Nephron progenitor cell (in vitro differentiated cells): Measurements from ENCODE around the gene SHC4.
A peak's percentile ranks its signal among the peaks of the same experiment; 100 is the strongest.

Source experiments
- DNase-seq: peaks from one replicate; pipeline ENCODE4 v3.0.0; 2021
- H3K27ac Mint-ChIP-seq: 2 replicates; pipeline ENCODE4 v1.8.0; 2021; ENCODE audit warnings: mild to moderate bottlenecking, moderate library complexity, mixed read lengths
- H3K27me3 Mint-ChIP-seq: 2 replicates; pipeline ENCODE4 v1.8.0; 2021; ENCODE audit warnings: mild to moderate bottlenecking, low read depth, mixed read lengths; ENCODE audit not compliant: poor library complexity
- H3K36me3 Mint-ChIP-seq: 2 replicates; pipeline ENCODE4 v1.8.0; 2021; ENCODE audit warnings: low read depth, mixed read lengths
- H3K4me1 Mint-ChIP-seq: 2 replicates; pipeline ENCODE4 v1.8.0; 2021; ENCODE audit warnings: mixed read lengths
- H3K4me3 Mint-ChIP-seq: 2 replicates; pipeline ENCODE4 v1.8.0; 2021; ENCODE audit warnings: mild to moderate bottlenecking, moderate library complexity, mixed read lengths
- H3K9me3 Mint-ChIP-seq: 2 replicates; pipeline ENCODE4 v1.8.0; 2021; ENCODE audit warnings: mild to moderate bottlenecking, moderate library complexity, mixed read lengths
- TF ChIP-seq, protein P1 (sequence below): fragments of 200-600 bp; sonication (generic); IDR thresholded peaks from 2 replicates; pipeline ENCODE4 v1.5.0; 2021; ENCODE audit warnings: antibody characterized with exemption

The SHC4 gene

GRCh38 chr15:48869966-48870365 is 93.8 kb downstream of the SHC4 start:
- Mint-ChIP-seq H3K36me3 (no peaks in the 10 kb centered on the region), H3K4me3 (no peak overlapping the region), H3K4me1 (peaks cover 19% of the 10 kb centered on the region), H3K9me3 (no peaks in the 10 kb centered on the region), H3K27me3 (peaks cover 27% of the 10 kb centered on the region), H3K27ac (no peak overlapping the region)
- no peak for DNase-seq
- TF ChIP-seq, protein P1, sequence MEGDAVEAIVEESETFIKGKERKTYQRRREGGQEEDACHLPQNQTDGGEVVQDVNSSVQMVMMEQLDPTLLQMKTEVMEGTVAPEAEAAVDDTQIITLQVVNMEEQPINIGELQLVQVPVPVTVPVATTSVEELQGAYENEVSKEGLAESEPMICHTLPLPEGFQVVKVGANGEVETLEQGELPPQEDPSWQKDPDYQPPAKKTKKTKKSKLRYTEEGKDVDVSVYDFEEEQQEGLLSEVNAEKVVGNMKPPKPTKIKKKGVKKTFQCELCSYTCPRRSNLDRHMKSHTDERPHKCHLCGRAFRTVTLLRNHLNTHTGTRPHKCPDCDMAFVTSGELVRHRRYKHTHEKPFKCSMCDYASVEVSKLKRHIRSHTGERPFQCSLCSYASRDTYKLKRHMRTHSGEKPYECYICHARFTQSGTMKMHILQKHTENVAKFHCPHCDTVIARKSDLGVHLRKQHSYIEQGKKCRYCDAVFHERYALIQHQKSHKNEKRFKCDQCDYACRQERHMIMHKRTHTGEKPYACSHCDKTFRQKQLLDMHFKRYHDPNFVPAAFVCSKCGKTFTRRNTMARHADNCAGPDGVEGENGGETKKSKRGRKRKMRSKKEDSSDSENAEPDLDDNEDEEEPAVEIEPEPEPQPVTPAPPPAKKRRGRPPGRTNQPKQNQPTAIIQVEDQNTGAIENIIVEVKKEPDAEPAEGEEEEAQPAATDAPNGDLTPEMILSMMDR: no peak

DNA sequence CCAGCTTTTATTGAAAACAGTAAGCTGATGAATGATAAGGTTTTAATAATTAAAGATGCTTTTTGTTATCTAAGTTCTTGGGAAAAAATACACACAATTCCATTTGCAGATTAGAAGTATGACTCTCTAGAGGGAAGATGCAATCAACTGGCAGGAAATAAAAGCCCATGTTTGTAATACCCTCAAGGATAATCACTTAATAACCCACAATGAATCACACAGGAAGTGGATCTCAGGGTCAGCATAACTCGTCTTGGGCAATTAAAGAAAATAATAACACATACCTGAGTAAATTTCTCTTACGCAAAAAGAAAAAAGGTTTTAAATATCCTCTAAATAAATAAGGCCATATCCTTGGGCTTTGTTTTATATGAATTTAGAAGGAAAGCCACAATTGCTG is 95.2 kb downstream of the SHC4 start:
- TF ChIP-seq, protein P1: no peak
- Mint-ChIP-seq H3K27me3 (peaks cover 16% of the 10 kb centered on the region), H3K4me1 (peaks cover 23% of the 10 kb centered on the region), H3K36me3 (no peaks in the 10 kb centered on the region), H3K4me3 (no peak overlapping the region), H3K27ac (no peak overlapping the region), H3K9me3 (no peaks in the 10 kb centered on the region)
- DNase-seq: no peak

- no peaks in the 10 kb centered on the region for H3K9me3 Mint-ChIP-seq
- H3K4me1 Mint-ChIP-seq: peaks cover 23% of the 10 kb centered on the region
- H3K4me3 Mint-ChIP-seq: no peak overlapping the region
- H3K27ac Mint-ChIP-seq: no peak overlapping the region
- no peak for DNase-seq
- no peaks in the 10 kb centered on the region for H3K36me3 Mint-ChIP-seq
- H3K27me3 Mint-ChIP-seq: peaks cover 12% of the 10 kb centered on the region
- TF ChIP-seq, protein P1: no peak
Measured at GRCh38 chr15:48868023-48868422, 95.7 kb downstream of the SHC4 start.

GRCh38 chr15:48866141-48866563 is 97.6 kb downstream of the SHC4 start:
- no peak for DNase-seq
- TF ChIP-seq, protein P1: no peak
- H3K36me3 Mint-ChIP-seq: no peaks in the 10 kb centered on the region
- H3K4me1 Mint-ChIP-seq: peaks cover 29% of the 10 kb centered on the region
- H3K27ac Mint-ChIP-seq: peak overlapping the region; percentile 10
- H3K9me3 Mint-ChIP-seq: no peaks in the 10 kb centered on the region
- peaks cover 1% of the 10 kb centered on the region for H3K27me3 Mint-ChIP-seq
- H3K4me3 Mint-ChIP-seq: peak overlapping the region; percentile 12

DNA sequence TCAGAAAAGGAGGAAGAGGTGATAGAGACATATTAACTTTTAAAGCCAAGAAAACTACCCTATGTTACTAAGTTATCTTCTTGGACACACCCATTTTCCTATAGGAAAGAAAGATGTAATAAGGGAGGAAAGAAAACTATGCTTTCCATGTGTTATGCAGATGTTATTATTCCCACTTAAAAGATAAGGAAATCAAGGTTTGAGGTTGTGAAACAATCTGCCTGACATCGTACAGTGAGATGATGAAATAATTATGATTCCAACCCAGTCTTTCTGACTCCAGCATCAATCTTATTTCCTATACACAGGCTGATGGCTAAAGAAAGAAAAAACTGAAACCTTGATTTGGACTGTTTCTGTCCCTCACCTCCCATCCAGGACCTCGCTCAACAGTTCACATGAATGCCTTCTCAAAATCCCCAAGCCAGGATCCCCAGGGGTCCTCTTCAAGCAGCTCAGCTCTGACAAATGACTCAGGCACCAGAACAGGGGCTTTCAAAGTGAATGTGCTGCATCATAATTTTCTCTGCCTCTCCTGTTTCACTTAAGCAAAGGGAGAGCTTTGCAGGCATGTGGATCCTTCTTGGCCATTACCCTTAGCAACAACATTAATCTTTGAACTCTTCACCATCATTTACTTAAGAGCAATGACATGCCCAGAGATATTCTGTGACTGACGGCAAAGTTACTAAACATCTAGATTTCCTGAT is 98.2 kb downstream of the SHC4 start:
- H3K4me3 Mint-ChIP-seq: no peak overlapping the region
- peak overlapping the region; percentile 10 for H3K27ac Mint-ChIP-seq

More for the DNA sequence above, 98.2 kb downstream of the SHC4 start:
- H3K9me3 Mint-ChIP-seq: no peaks in the 10 kb centered on the region
- TF ChIP-seq, protein P1: no peak
- H3K36me3 Mint-ChIP-seq: no peaks in the 10 kb centered on the region
- no peaks in the 10 kb centered on the region for H3K27me3 Mint-ChIP-seq
- DNase-seq: peak; percentile 28
- peaks cover 29% of the 10 kb centered on the region for H3K4me1 Mint-ChIP-seq
